KOPT-K1 (cell line): Measurements from ENCODE around the gene OR2V1.
"Not testable (repeated sequence)": the region's sequence is repeated elsewhere in the genome, so short reads cannot be mapped to it uniquely, and the experiment has no call there.

Experiments
- H3K27ac ChIP-seq: fragments of 200-600 bp; sonication (generic); 2 replicates; pipeline ENCODE4 v1.5.1; 2016; ENCODE audit warnings: antibody characterized with exemption, mild to moderate bottlenecking, low read depth, low read length; ENCODE audit not compliant: poor library complexity, severe bottlenecking
- H3K36me3 ChIP-seq: fragments of 200-600 bp; sonication (generic); 2 replicates; pipeline ENCODE4 v1.5.1; 2017; ENCODE audit warnings: antibody characterized with exemption, mild to moderate bottlenecking, low read length, moderate library complexity; ENCODE audit not compliant: insufficient read depth
- H3K9me3 ChIP-seq: fragments of 200-600 bp; sonication (generic); 2 replicates; pipeline ENCODE4 v1.5.1; 2017; ENCODE audit warnings: antibody characterized with exemption, low read length, mild to moderate bottlenecking; ENCODE audit not compliant: insufficient read depth, poor library complexity, severe bottlenecking

OR2V1 gene

GRCh38 chr5:181124526-181124925, 6.4 kb downstream of the OR2V1 start:
- no peaks in the 10 kb centered on the region for H3K36me3 ChIP-seq
- no peaks in the 10 kb centered on the region for H3K9me3 ChIP-seq

GRCh38 chr5:181121675-181122561, 9.1 kb downstream of the OR2V1 start:
- Histone ChIP-seq H3K27ac (no peak overlapping the region), H3K36me3 (no peaks in the 10 kb centered on the region), H3K9me3 (no peaks in the 10 kb centered on the region)

More at GRCh38 chr5:181124526-181124925, 6.4 kb downstream of the OR2V1 start:
- H3K27ac ChIP-seq, result no peak overlapping the region

- Histone ChIP-seq H3K27ac (no peak overlapping the region), H3K9me3 (no peaks in the 10 kb centered on the region), H3K36me3 (no peaks in the 10 kb centered on the region)
These were observed 10.2 kb downstream of the OR2V1 start for GRCh38 chr5:181120761-181121160.

- no peak overlapping the region for H3K27ac ChIP-seq
- no peaks in the 10 kb centered on the region for H3K36me3 ChIP-seq
- H3K9me3 ChIP-seq, result peaks cover 3% of the 10 kb centered on the region
These were observed 10.7 kb downstream of the OR2V1 start for GRCh38 chr5:181120306-181120705.

GRCh38 chr5:181119105-181119504, 11.9 kb downstream of the OR2V1 start:
- Histone ChIP-seq H3K9me3 (peaks cover 15% of the 10 kb centered on the region), H3K36me3 (no peaks in the 10 kb centered on the region), H3K27ac (no peak overlapping the region)

GRCh38 chr5:181118369-181118768, 12.6 kb downstream of the OR2V1 start:
- no peak overlapping the region for H3K27ac ChIP-seq
- H3K36me3 ChIP-seq, result no peaks in the 10 kb centered on the region
- H3K9me3 ChIP-seq, result peaks cover 19% of the 10 kb centered on the region

GRCh38 chr5:181114844-181115778, 15.9 kb downstream of the OR2V1 start:
- Histone ChIP-seq H3K27ac (no peak overlapping the region), H3K36me3 (no peaks in the 10 kb centered on the region), H3K9me3 (peaks cover 19% of the 10 kb centered on the region)

GRCh38 chr5:181114284-181114843, 16.6 kb downstream of the OR2V1 start:
- Histone ChIP-seq H3K27ac (no peak overlapping the region), H3K36me3 (no peaks in the 10 kb centered on the region), H3K9me3 (peaks cover 19% of the 10 kb centered on the region)

GRCh38 chr5:181113572-181113971, 17.4 kb downstream of the OR2V1 start:
- H3K27ac ChIP-seq, H3K36me3 ChIP-seq: not testable (repeated sequence)
- H3K9me3 ChIP-seq, result peaks cover 19% of the 10 kb centered on the region

GRCh38 chr5:181112476-181112875, 18.5 kb downstream of the OR2V1 start:
- Histone ChIP-seq H3K27ac (no peak overlapping the region), H3K36me3 (no peaks in the 10 kb centered on the region)

GRCh38 chr5:181111010-181111409, 20.0 kb downstream of the OR2V1 start:
- Histone ChIP-seq H3K27ac (no peak overlapping the region), H3K36me3 (no peaks in the 10 kb centered on the region)

More at GRCh38 chr5:181112476-181112875, 18.5 kb downstream of the OR2V1 start:
- H3K9me3 ChIP-seq, result peaks cover 19% of the 10 kb centered on the region

GRCh38 chr5:181109489-181110013, 21.4 kb downstream of the OR2V1 start:
- Histone ChIP-seq H3K9me3 (peaks cover 9% of the 10 kb centered on the region), H3K36me3 (no peaks in the 10 kb centered on the region), H3K27ac (no peak overlapping the region)

More at GRCh38 chr5:181111010-181111409, 20.0 kb downstream of the OR2V1 start:
- H3K9me3 ChIP-seq, result peaks cover 19% of the 10 kb centered on the region

- Histone ChIP-seq H3K27ac (no peak overlapping the region), H3K9me3 (no peaks in the 10 kb centered on the region), H3K36me3 (no peaks in the 10 kb centered on the region)
These were observed 22.3 kb downstream of the OR2V1 start for GRCh38 chr5:181108578-181109165.

GRCh38 chr5:181107699-181108098, 23.3 kb downstream of the OR2V1 start:
- Histone ChIP-seq H3K9me3 (no peaks in the 10 kb centered on the region), H3K36me3 (no peaks in the 10 kb centered on the region), H3K27ac (no peak overlapping the region)
